SK-N-SH (cell line): ENCODE results near the gene EQTN.

Source experiments
- JUND ChIP-seq: IDR thresholded peaks from 2 replicates; pipeline ENCODE4 v1.4.0; 2012
- RAD21 ChIP-seq: IDR thresholded peaks from 2 replicates; pipeline ENCODE4 v1.6.1; 2012; ENCODE audit warnings: mild to moderate bottlenecking, low read length

DNA sequence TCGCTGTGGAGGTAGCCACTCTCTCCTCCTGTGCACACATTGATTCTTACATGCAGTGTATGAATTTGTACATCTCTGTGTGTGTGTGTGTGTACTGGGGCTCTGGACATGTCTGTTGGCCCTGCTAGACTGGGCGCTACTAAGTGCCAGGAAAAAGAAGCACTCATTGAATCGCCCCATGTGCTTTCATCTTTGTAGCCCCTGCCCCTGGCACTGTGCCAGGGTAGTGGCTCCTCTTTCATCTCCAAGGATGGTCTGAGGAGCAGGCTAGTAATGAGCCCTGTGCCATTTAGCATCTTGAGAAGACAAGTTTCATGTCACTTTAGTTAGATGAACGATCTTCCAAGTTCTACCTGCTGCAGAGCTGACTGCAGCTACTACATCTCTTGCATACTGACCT is 34.4 kb upstream of the EQTN start:
- TF ChIP-seq RAD21 (no peak), JUND (no peak)
